Activated naive CD4-positive, alpha-beta T cell treated with anti-CD3 and anti-CD28 coated beads, Interleukin-2, amount 50 U/mL, for 72 hours (primary cell): Measurements from ENCODE around the gene FAM240B. TPM values are rescaled to one million over a fixed set of nuclear protein-coding genes. Genes with fewer than 3 reads are reported as not detected.

Experiments used
- ATAC-seq, 2 donors: fragments of 150-1000 bp; cut with Tn5 transposase; 2 replicates each; pipeline ENCODE4 v1.10.0; 2021; ENCODE audit warnings: mild to moderate bottlenecking in 2 of 2, moderate library complexity in 2 of 2
- DNase-seq, 2 donors: peaks; one replicate each; pipeline ENCODE4 v3.0.0; 2021 to 2022; ENCODE audit warnings: low spot score in 2 of 2
- H3K27ac Mint-ChIP-seq, 2 donors: one replicate each; pipeline ENCODE4 v1.8.0; 2022; ENCODE audit warnings: mild to moderate bottlenecking in 2 of 2, mixed read lengths in 2 of 2
- H3K36me3 Mint-ChIP-seq, 2 donors: one replicate each; pipeline ENCODE4 v1.8.0; 2022; ENCODE audit warnings: mixed read lengths in 2 of 2
- H3K9me3 Mint-ChIP-seq, 2 donors: one replicate each; pipeline ENCODE4 v1.8.0; 2022; ENCODE audit warnings: mixed read lengths in 2 of 2
- total RNA-seq, 2 donors: library from RNA; stranded (reverse); gene quantifications; one replicate each; pipeline ENCODE4 v1.2.3, GENCODE V29; 2022

The FAM240B gene
- total RNA-seq = not detected

- DNase-seq = no peak
- no peaks in the 10 kb centered on the region for H3K36me3 Mint-ChIP-seq
- H3K9me3 Mint-ChIP-seq = no peaks in the 10 kb centered on the region
- no peak for ATAC-seq
- no peak within 1 kb of the TSS for H3K27ac Mint-ChIP-seq
Observed at GRCh38 chr9:38720083-38720745, at the start of gene FAM240B. Gene FAM240B (minus strand): TSS chr9:38720133. CDS start chr9:38703999, 16,134 bp downstream.

GRCh38 chr9:38768351-38768761 lies 48.4 kb upstream of the FAM240B start:
- ATAC-seq (no peak), DNase-seq (no peak)
- Mint-ChIP-seq H3K9me3 (peaks cover 3 to 4% of the 10 kb centered on the region in 2 donors), H3K36me3 (no peaks in the 10 kb centered on the region), H3K27ac (no peak overlapping the region)

GRCh38 chr9:38765101-38765500 lies 45.2 kb upstream of the FAM240B start:
- H3K9me3 Mint-ChIP-seq = peaks cover 3 to 4% of the 10 kb centered on the region in 2 donors
- H3K36me3 Mint-ChIP-seq = no peaks in the 10 kb centered on the region
- no peak overlapping the region for H3K27ac Mint-ChIP-seq
- no peak for ATAC-seq
- no peak for DNase-seq

GRCh38 chr9:38761999-38762398 lies 42.1 kb upstream of the FAM240B start:
- Mint-ChIP-seq H3K36me3 (no peaks in the 10 kb centered on the region), H3K9me3 (no peaks in the 10 kb centered on the region), H3K27ac (no peak overlapping the region)
- ATAC-seq (no peak), DNase-seq (no peak)

- Mint-ChIP-seq H3K36me3 (no peaks in the 10 kb centered on the region), H3K9me3 (no peaks in the 10 kb centered on the region), H3K27ac (no peak overlapping the region)
- ATAC-seq (no peak), DNase-seq (no peak)
Observed at GRCh38 chr9:38761339-38761738, 41.4 kb upstream of the FAM240B start.

GRCh38 chr9:38756702-38757101 lies 36.8 kb upstream of the FAM240B start:
- H3K27ac Mint-ChIP-seq = no peak overlapping the region
- DNase-seq = no peak
- H3K36me3 Mint-ChIP-seq = no peaks in the 10 kb centered on the region
- H3K9me3 Mint-ChIP-seq = no peaks in the 10 kb centered on the region
- ATAC-seq = no peak

GRCh38 chr9:38747941-38748340 lies 28.0 kb upstream of the FAM240B start:
- DNase-seq = no peak
- Mint-ChIP-seq H3K9me3 (no peaks in the 10 kb centered on the region), H3K36me3 (no peaks in the 10 kb centered on the region), H3K27ac (no peak overlapping the region)
- no peak for ATAC-seq

- ATAC-seq (no peak), DNase-seq (no peak)
- H3K36me3 Mint-ChIP-seq = no peaks in the 10 kb centered on the region
- no peak overlapping the region for H3K27ac Mint-ChIP-seq
- no peaks in the 10 kb centered on the region for H3K9me3 Mint-ChIP-seq
Observed at GRCh38 chr9:38747067-38747466, 27.1 kb upstream of the FAM240B start.

GRCh38 chr9:38746303-38746702 lies 26.4 kb upstream of the FAM240B start:
- Mint-ChIP-seq H3K27ac (no peak overlapping the region), H3K9me3 (no peaks in the 10 kb centered on the region), H3K36me3 (no peaks in the 10 kb centered on the region)
- DNase-seq = no peak
- no peak for ATAC-seq

GRCh38 chr9:38744484-38744883 lies 24.6 kb upstream of the FAM240B start:
- ATAC-seq (no peak), DNase-seq (no peak)
- no peaks in the 10 kb centered on the region for H3K36me3 Mint-ChIP-seq
- no peak overlapping the region for H3K27ac Mint-ChIP-seq
- H3K9me3 Mint-ChIP-seq = no peaks in the 10 kb centered on the region

GRCh38 chr9:38737246-38737645 lies 17.3 kb upstream of the FAM240B start:
- Mint-ChIP-seq H3K36me3 (no peaks in the 10 kb centered on the region), H3K27ac (no peak overlapping the region), H3K9me3 (no peaks in the 10 kb centered on the region)
- ATAC-seq = no peak
- no peak for DNase-seq

- H3K9me3 Mint-ChIP-seq = no peaks in the 10 kb centered on the region
- ATAC-seq = no peak
- DNase-seq = no peak
- H3K36me3 Mint-ChIP-seq = no peaks in the 10 kb centered on the region
- no peak overlapping the region for H3K27ac Mint-ChIP-seq
Observed at GRCh38 chr9:38734831-38735230, 14.9 kb upstream of the FAM240B start.

GRCh38 chr9:38733503-38733902 lies 13.6 kb upstream of the FAM240B start:
- Mint-ChIP-seq H3K36me3 (no peaks in the 10 kb centered on the region), H3K27ac (no peak overlapping the region), H3K9me3 (no peaks in the 10 kb centered on the region)
- DNase-seq (no peak), ATAC-seq (no peak)

- Mint-ChIP-seq H3K27ac (no peak overlapping the region), H3K36me3 (no peaks in the 10 kb centered on the region), H3K9me3 (no peaks in the 10 kb centered on the region)
- ATAC-seq = no peak
- no peak for DNase-seq
Observed at GRCh38 chr9:38732885-38733284, 13.0 kb upstream of the FAM240B start.

GRCh38 chr9:38727497-38728001 lies 7.6 kb upstream of the FAM240B start:
- Mint-ChIP-seq H3K27ac (no peak overlapping the region), H3K9me3 (no peaks in the 10 kb centered on the region), H3K36me3 (no peaks in the 10 kb centered on the region)
- ATAC-seq (no peak), DNase-seq (no peak)

- Mint-ChIP-seq H3K9me3 (no peaks in the 10 kb centered on the region), H3K36me3 (no peaks in the 10 kb centered on the region), H3K27ac (no peak overlapping the region)
- ATAC-seq (no peak), DNase-seq (no peak)
Observed at GRCh38 chr9:38724754-38725153, 4.8 kb upstream of the FAM240B start.

GRCh38 chr9:38718148-38718547 lies 1.8 kb downstream of the FAM240B start:
- Mint-ChIP-seq H3K9me3 (no peaks in the 10 kb centered on the region), H3K36me3 (no peaks in the 10 kb centered on the region), H3K27ac (no peak overlapping the region)
- DNase-seq (no peak), ATAC-seq (no peak)

GRCh38 chr9:38715684-38716083 lies 4.2 kb downstream of the FAM240B start:
- Mint-ChIP-seq H3K36me3 (no peaks in the 10 kb centered on the region), H3K27ac (no peak overlapping the region), H3K9me3 (no peaks in the 10 kb centered on the region)
- ATAC-seq (no peak), DNase-seq (no peak)
